Suppressor macrophage (primary cell): ENCODE measurements around the gene CCDC110.

Source experiments
- DNase-seq, 4 experiments: peaks; one replicate each; pipeline ENCODE4 v3.0.0-alpha.2; 2020 to 2022

The CCDC110 gene

GRCh38 chr4:185470501-185471195 is 885 bp downstream of the CCDC110 start:
- peak; percentile 2 to 6 (median 4) for DNase-seq

DNA sequence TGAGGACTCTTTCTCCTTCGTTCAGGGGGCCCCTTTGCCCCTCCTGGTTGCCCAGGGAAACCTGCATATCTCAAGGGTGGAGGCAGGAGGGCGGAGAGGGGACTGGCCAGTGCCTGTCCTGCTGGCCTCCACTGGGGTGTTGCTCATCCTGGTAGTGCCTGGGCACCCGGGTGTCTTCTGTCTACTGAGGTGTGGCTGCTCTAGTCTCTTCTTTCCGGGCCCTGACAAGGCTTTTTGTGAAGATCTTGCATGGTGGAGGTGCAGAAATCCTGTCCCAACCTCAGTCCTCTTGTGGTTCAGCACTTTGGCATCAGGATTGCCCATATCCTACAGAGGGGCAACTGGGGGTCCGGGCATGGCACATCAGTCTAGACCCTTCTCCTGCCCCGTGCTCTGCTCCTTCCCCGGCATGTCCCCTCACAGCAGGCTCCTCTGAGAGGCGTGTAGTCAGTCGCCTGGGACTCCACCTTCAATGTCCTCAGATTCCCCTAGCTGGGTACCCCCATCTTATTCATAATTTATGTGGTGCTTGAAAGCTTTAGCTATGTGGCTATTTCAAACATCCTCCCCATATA is 1.9 kb downstream of the CCDC110 start:
- no peak for DNase-seq

- DNase-seq = no peak
Observed at GRCh38 chr4:185468999-185469398, 2.5 kb downstream of the CCDC110 start.

DNA sequence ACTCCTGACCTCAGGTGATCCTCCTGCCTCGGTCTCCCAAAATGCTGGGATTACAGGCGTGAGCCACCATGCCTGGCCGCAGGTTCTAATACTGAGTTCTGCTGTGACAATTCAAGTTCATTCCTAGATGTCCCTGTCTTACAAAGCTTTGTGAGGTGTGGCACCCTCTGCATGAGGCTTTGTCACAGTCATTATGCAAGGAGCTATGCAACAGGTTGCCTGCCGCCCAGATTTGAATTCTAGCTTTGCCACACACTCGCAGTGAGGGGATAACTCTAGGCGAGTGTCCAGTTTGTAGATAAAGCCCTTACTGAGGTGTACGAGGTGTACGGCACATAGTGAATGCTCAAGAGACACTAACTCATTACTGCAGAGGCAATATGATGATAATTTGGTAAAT is 3.5 kb downstream of the CCDC110 start:
- DNase-seq = no peak

GRCh38 chr4:185467101-185467500 is 4.4 kb downstream of the CCDC110 start:
- no peak for DNase-seq

- DNase-seq = no peak
Observed at GRCh38 chr4:185465707-185466106, 5.8 kb downstream of the CCDC110 start.

GRCh38 chr4:185464887-185465286 is 6.6 kb downstream of the CCDC110 start:
- DNase-seq = no peak

DNA sequence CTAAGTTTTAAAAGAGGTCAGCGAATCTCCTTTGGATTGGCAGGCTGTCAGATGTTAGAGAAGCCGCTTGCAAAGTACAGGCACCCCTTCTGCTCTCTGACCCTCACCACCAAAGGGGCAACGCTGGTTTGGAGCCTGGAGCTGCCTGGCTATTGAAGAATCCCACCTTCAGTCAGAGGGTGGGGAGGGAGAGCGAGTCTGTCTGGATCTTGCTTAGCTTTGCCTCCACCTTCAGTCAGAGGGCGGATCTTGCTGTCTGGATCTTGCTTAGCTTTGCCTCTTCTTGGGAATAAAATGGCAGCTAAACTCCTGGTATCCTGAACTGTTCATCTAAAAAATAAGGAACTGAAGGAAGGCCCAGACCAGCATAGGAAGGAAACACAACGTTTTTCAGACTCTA is 7.3 kb downstream of the CCDC110 start:
- no peak for DNase-seq

DNA sequence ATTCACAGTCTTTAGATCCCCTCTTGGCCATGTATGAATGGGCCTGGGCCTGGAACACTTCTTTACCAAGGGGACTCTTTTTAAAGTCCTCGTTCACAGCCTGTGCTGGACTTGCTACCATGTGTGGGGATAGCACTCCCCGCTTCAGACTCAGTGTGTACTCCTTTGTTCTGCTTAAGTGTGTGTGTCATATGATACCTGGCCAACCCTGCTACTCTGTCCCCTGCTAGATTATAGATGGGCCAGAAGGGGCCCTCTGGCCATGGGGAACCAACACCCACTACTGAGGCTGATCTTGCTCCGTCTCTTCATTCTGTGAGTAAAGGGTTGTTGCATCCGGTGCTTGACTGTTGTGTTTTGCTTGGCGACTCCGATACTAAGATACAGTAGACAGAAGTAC is 8.0 kb downstream of the CCDC110 start:
- no peak for DNase-seq

DNA sequence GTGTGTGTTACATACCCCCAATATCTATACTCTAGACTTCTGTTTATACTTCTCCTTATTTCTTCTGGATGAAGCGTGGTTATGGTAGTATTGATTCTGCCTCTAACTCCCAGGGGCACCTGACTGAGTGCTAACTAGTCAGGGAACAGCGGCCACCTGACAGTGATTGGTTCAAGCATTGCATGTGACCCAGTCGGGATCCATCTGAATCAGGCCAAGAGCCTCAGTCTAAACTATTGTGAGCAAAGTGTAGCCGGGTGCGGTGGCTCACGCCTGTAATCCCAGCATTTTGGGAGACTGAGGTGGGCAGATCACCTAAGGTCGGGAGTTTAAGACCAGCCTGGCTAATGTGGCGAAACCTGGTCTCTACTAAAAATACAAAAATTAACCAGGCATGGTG is 10.0 kb downstream of the CCDC110 start:
- DNase-seq = no peak

DNA sequence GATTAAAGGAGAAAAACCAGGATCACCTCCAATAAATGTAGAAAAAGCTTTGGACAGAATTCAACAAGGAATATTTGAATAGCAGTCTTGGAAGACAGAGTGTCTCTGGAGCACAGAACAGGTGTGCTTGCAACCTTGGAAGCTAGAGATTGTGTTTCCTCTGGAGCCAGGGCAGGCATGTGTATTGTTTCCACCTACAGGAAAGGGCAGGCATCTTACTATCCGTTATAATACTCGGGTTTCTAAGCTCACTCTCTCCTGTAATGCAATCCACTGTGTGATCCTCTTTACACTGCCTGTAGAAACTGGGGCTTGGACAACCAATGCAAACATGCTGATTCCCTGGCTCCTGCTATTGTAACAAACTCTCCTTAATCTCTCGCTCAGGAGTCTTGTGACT is 14.4 kb downstream of the CCDC110 start:
- no peak for DNase-seq

DNA sequence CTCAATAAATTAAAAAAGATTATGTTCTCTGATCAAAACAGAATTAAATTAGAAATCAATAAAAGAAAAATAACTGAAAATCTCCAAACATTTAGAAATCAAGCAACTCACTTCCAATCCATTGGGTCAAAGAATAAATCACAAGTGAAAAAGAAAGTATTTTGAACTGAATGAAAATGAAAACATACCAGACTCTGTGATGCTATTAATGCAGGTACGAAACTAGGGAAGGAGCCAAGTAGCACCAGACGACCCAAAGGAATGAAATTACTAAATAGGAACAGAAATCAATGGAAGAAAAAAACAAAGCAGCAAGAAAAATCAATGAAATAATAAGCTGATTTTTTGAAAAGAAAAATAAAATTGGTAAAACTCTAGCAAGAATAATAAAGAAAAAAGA is 15.4 kb downstream of the CCDC110 start:
- DNase-seq = no peak

DNA sequence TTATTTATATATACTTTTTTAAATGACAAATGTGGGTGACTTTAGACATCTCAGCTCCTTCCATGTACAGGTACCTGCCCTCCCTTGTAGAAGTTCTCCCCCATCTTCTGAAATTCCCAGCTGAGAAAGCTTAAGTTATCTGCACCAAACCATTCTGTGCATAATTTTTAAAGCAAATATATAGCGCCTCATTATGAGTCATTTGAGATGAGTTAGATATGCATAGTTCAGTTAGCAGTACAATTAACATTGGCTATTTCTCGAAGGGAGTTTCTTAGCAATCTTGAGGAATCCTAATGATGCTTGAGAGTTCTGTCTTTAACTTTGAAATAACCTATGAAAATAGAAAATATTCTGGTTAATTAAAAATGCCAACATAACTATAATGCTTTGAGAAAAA is 26.3 kb downstream of the CCDC110 start:
- no peak for DNase-seq

- DNase-seq = no peak
Observed at GRCh38 chr4:185441479-185441878, 30.1 kb downstream of the CCDC110 start.

DNA sequence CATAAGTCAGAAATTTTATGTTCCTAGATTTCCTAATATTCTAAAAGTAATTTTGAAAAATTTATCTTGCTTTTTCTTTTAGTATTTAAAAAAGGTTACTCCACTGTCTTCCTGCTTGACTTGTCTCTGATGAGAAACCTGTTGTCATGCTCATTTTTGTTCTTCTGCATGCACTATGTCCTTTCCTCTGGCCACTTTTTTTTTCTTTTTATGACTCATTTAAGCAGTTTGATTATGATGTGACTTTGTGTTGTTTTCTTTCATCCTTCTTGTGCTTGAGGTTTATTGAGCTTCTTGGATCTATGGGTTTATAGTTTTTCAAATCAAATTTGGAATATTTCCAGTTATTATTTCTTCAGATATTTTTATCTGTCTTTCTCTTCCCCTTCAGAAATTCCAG is 33.7 kb downstream of the CCDC110 start:
- DNase-seq = no peak

DNA sequence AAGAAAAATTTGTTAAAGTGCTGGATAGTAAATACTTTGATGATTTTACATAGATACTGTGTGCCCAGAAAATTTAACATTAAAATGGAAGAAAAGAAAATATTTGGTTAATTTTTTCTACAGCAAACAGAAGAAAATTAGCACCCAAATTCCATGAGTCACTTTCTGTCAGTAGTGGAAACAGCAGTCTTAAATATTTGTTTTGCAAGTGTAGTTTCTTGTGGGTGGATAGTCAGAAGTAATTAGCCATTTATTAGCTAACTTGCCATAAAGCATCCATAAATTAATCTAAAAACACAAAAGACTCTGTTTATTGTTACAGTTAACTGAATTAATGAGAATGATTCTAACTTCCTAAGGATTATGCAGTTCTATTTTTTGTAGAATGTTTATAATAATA is 36.1 kb downstream of the CCDC110 start:
- DNase-seq = no peak

DNA sequence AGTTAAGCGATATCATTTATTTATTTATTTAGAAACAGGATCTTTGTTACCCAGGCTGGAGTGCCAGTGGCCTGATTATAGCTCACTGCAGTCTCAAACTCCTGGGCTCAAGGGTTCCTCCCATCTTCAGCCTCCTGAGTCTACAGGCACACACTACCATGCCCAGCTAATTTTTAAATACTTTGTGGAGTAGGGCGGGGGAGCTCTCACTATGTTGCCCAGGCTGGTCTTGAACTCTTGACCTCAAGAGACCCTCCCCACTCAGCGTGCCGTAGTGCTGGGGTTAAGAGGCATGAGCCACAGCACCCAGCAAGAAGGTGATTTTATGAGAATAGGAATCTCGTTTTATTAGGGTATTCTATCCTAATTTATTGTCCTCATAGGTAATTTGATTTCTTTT is 41.9 kb downstream of the CCDC110 start:
- no peak for DNase-seq

GRCh38 chr4:185426960-185427688 is 44.4 kb downstream of the CCDC110 start:
- DNase-seq = no peak

- peak; percentile 90 to 95 (median 93) for DNase-seq
Observed at GRCh38 chr4:185425647-185426352, 45.7 kb downstream of the CCDC110 start, which contains the start of gene UFSP2. TSS of gene UFSP2 (minus strand) at chr4:185425964. CDS start at chr4:185425868, 96 bp downstream.

- DNase-seq = peak in 2 of 4 experiments; percentile 18 to 30
Observed at GRCh38 chr4:185424905-185425646, 46.5 kb downstream of the CCDC110 start.

DNA sequence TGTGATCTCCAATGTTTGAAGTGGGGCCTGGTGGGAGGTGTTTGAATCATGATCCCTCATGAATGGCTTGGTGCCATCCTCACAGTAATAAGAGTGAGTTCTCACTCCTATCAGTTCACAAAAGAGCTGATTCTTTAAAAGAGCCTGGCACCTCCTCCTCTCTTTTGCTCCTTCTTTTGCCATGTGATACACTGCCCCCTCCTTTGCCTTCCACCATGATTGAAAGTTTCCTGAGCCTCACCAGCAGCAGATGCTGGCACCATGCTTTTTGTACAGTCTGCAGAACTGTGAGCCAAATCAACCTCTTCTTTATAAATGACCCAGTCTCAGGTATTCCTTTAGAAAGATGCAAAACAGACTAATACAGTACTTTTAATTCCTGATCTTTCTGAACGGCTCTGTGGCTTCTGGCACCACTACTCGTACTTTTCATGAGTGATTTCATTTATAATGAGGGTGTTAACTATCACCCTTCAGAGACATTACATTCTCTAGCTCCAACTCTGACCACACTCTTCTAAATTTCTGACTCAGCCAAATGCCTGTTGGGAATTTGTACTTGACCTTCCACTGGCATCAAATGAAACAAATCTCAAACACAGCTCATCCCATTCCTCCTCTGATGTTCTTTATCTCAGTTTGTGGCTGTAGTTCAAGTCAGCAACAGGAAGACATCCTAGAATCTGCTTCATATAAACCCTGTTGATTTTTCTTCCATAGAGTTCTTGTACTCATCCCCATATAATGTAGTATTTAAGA is 50.0 kb downstream of the CCDC110 start:
- no peak for DNase-seq

DNA sequence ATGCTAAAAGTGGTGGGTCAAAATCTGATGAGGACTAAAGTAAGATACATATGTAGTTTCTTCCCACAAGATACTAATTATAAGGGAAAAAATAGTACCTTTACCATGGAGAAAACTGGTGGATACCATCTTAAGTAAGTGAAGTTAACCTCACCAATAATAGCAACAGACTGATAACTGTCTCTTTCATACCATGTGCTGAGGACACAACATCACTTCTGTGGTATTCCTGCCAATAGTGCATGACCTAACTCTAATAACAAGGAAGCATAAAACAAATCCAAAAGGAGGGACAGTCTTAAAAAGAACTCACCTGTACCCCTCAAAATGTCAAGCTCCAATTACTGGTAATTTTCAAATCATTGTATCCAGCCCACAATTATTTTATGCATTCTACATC is 54.6 kb downstream of the CCDC110 start:
- DNase-seq = no peak
